Hematopoietic multipotent progenitor cell treated with erythropoietin and hydrocortisone succinate and interleukin-3 and kit ligand, for 4 days (in vitro differentiated cells): ENCODE data around the gene MSH3.
"Not testable (repeated sequence)": the region's sequence is repeated elsewhere in the genome, so short reads cannot be mapped to it uniquely, and the experiment has no call there.

ENCODE experiments used
- DNase-seq: peaks from one replicate; pipeline ENCODE4 v3.0.0-alpha.2; 2015

MSH3 gene

DNA sequence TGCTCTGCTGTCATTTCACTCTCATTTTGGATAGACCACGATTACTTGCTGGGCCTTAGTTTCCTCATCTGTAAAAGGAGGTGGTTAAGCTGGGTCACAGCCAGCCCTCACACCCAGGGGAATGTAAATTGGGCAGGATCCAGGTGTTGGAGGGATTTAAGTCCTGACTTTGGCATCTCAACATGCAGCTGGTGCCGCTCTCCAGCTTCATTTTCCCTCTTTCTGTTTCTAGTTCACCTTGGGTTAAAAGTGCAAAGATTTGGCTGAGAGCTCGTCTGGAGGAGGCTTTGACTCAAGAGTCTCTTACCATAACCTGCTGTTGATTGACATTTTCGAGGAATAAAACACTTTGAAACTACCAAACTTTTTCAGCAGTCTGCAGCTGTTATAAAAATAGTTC lies 144.6 kb downstream of the MSH3 start:
- DNase-seq = no peak

DNA sequence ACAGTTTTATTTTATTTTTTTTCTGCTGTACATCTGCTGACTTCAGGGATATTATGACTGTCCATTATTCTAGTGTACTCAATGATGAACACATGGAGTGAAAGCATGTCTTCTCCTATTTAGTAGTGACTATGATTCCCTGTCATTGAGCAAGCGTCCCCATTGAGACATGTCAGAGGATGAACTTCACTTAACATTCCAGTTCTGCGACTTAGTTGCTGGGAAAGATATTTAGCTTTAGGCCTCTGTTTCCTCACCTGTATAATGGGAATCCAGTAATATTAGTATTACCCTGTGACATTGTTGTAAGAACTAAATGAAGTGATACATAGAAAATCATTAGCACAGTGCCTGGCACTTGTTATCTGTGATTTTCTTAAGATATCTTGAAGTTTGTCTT lies 145.1 kb downstream of the MSH3 start:
- DNase-seq = no peak

DNA sequence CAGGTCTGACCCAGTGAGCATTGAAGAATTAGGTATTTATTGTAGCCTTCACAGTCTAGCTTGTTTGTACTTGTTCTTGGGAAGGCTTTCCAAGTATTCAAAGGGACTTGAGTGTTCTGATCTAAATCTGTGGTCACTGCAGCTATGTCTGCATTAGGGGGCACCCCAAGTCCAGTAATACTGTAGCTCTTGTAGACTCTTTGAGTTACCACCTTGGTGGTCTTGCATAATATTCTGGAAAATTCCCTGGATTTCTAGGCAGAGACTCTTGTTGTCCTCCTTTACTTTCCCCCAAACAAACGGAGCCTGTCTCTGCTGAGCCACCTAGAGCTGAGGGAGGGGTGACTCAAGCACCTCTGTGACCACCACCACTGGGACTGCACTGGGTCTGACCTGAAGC lies 149.9 kb downstream of the MSH3 start:
- DNase-seq = no peak

DNA sequence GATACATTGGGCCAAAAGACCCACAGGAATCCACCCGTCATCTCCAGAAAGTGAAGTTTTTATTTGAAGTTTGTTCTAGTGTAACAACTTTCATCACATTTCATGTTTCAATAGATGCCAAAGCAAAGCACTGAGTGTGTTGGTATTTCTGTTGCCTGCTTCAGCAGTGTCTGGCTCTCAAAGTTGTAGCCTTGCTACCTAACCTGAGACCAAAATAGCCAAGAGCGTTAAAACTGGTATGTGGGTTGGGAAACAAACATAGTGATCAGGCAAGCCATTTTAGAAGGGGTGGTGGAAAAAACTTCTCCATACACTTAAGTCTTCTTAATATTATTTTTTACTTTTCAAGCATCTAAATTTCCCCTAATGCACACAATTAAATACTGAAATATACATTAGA lies 150.6 kb downstream of the MSH3 start:
- no peak for DNase-seq

DNA sequence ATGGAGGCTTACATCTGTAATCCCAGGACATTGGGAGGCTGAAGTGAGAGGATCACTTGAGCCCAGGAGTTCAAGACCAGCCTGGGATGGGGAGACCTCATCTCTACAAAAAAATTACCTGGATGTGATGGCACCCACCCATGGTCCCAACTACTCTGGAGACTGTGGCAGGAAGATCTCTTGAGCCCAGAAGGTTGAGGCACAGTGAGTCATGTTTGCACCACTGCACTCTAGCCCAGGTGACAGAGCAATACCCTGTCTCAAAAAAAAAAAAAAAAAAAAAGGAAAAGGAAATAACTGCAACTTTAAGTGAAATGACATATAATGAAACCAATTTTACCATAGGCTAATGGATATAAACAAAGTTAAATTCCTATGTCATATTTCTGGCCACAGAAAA lies 152.5 kb downstream of the MSH3 start:
- DNase-seq = no peak

DNA sequence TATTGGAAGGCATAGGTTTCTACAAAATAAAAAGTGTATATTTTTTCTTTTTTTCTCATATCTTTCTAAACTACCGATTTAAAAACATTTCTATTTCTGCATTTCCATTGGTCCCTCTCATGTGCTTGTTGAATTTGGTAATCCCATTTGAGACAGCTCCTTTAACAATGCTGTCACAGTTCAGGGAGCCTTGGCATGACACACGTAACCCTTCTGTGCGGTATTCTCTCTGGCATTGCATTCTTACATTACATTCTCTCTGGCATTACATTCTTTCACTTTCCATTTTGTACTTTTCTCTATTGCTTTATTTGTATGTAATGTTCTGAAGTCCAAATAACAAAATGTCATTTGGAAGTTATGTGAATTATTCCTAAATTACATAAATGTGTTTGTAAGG lies 155.0 kb downstream of the MSH3 start:
- DNase-seq = no peak

DNA sequence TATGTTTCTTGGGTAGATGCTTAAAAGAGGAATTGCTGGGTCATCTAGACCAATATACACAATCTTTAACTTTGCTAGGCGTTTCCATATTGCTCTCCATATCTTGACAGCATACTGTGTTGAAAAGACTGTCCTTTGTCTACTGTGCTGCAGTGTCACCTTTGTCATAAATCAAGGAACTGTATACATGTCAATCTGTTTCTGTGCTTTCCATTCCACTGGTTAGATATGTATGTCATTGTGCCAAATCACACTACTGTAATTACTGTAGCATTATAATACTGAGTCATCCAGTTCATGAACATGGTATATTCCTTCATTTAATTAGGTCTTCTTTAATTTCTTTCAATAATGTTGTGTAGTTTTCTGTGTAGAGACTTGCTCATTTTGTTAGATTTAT lies 156.0 kb downstream of the MSH3 start:
- no peak for DNase-seq

DNA sequence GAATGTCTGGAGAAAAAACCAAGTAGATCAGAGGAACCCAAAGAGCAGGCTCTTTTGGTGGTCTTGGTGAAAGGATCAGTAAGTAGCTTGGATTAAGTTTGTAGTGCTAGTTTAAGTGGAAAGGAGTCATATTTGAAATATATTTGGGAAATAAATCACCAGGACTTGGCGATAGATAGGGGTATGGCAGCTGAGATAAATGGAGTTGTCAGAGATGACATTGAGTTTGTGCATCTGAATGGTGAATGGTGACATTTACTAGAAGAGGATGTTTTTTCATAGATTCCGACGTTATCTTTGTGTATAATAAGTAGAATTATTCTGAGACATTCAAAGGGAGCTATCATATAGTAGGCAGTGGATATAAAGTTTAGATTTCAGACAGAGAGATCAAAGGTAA lies 162.1 kb downstream of the MSH3 start:
- DNase-seq = no peak

DNA sequence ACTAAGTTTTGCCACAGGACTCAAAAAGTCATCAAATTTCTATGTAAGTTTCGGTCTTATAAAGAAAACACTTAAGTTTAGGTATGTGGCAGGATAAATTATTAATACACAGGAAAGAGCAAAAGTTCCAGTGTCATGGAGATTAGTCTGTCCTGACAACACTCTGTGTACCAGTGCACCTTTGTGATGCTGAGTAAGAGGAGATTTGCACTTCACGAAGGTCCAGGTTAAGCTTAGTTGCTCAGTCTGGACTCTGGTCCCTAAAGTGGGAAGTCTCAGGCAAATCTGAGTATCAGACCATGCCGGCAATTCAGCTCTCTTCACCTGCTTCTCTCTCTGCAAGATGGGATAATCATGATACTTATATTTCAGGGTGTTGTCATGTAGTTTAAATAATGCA lies 166.2 kb downstream of the MSH3 start:
- no peak for DNase-seq

DNA sequence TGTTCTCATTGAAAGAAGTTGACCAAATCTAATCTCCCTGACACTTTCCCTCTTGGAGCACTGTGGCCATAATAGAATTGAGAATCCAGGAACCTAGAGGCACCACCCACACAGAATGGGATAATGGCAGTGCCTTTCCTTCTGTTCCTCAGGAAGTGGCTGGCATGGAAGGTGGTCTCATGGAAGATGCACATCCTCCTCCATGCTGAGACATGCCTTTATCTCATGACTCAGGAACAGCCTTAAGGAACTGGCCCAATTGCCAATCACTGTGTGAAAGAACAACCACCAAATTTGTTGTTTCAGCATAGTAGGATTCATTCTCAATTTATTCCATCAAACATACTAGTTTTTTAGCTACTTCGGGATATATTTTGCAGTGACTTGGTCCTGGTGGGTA lies 168.2 kb downstream of the MSH3 start:
- DNase-seq = no peak

DNA sequence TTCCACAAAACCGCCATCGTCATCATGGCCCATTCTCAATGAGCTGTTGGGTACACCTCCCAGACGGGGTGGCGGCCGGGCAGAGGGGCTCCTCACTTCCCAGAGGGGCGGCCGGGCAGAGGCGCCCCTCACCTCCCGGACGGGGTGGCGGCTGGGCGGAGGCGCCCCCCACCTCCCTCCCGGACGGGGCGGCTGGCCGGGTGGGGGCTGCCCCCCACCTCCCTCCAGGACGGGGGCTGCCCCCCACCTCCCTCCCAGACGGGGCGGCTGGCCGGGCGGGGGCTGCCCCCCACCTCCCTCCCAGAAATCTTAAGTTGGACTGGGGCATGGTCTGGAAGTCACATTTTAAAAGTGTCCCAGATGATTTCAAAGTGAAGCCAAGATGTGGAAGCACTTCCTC lies 169.7 kb downstream of the MSH3 start:
- DNase-seq = not testable (repeated sequence)

DNA sequence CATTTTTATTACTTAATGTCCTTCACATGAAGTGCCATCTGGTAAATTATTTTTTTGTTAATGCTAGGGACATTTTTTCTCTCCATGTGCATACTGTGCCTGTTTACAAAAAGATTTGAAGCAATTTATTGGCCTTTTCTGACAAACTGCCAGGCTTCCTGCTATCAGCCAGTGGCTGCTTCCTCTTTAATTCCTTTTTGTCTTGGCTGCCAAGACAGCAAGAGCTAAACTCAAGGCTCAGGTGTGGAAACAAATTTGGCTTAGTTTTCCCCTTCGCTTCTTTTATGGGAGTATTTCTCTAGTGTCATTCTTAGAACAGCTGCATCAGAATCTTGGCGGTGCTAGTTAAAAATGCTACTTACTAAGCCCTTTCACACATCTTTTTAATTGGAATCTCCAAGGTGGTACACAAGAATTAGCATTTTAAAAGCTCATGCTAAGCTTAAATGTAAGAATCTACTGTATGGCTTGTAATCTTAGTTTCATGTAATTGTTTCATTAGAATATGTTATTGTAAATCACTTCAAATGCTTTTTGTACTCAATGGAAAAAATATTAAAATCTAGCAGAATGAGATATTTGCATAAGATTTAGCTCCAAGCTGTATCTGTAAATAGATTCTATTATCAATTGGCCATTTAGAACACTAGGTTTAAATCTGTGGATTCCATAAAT lies 171.5 kb downstream of the MSH3 start:
- DNase-seq = peak; percentile 57

DNA sequence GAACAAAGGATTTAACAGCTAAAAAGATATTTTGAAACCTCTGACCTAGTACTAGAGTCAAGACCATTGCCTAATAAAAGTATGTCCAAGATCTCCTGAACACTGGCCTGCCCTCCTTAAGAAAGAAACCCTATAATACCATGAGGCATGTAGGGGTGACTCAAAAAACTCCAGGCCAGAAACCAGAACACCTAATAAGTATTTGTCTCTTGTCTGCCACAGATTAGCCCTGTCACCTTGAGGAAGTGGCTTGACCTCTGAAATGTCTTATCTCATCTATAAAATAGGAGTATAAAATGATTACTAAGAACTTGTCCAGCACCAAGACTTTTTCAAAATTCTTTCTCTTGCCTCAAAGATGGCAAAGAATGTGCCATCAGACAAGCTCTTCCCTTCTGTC lies 180.3 kb downstream of the MSH3 start:
- DNase-seq = peak; percentile 10

DNA sequence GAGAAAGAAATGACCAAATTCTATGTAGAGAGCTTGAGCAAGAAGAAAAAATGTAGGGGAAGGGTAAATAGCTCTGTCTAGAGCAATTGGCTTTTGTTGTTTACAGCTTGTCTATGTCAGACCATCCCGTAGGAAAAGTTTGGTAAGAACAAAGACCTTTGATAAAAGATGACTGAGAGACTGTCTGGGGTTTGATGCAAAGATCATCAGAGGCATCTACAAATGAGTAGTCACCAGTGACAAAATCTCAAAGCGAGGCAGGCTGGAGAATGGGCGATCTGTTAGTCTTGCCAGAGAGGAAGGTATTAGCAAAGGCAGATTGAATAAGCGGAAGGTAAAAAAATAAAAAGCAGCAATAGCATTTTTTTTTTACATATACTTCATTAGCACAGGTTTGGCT lies 180.7 kb downstream of the MSH3 start:
- DNase-seq = no peak

DNA sequence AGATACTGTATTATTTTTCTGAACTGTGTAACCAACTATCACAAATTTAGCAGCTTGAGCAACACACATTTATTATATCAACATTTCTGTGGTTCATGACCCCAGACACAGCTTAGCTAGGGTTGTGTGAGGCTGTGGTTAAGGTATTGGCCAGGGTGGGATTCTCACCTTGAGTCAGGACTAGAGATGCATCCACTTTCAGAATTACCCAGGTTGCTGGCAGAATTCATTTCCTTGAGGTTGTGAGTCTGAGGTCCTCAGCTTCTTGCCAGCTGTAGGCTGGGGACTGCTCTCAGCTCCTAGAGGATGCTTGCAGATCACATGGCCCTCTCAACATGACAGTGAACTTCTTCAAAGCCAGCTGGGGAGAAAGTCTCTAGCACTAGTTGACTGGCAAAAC lies 183.2 kb downstream of the MSH3 start:
- DNase-seq = no peak

DNA sequence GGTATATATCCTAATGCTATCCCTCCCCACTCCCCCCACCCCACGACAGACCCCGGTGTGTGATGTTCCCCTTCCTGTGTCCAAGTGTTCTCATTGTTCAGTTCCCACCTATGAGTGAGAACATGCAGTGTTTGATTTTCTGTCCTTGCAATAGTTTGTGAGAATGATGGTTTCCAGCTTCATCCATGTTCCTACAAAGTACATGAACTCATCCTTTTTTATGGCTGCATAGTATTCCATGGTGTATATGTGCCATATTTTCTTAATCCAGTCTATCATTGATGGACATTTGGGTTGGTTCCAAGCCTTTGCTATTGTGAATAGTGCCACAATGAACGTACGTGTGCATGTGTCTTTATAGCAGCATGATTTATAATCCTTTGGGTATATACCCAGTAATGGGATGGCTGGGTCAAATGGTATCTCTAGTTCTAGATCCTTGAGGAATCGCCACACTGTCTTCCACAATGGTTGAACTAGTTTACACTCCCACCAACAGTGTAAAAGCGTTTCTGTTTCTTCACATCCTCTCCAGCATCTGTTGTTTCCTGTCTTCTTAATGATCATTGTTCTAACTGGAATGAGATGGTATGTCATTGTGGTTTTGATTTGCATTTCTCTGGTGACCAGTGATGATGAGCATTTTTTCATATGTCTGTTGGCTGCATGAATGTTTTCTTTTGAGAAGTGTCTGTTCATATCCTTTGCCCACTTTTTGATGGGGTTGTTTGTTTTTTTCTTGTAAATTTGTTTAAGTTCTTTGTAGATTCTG lies 186.8 kb downstream of the MSH3 start:
- not testable (repeated sequence) for DNase-seq

DNA sequence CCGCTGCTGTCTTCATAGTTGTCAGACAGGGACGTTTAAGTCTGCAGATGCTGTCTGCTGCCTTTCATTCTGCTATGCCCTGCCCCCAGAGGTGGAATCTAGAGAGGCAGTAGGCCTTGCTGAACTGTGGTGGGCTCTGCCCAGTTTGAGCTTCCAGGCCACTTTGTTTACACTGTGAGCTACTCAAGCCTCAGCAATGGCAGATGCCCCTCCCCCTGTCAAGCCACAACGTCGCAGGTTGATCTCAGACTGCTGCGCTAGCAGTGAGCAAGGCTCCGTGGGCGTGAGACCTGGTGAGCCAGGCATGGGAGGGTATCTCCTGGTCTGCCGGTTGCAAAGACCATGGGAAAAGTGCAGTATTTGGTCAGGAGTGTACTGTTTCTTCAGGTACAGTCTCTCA lies 192.0 kb downstream of the MSH3 start:
- not testable (repeated sequence) for DNase-seq

DNA sequence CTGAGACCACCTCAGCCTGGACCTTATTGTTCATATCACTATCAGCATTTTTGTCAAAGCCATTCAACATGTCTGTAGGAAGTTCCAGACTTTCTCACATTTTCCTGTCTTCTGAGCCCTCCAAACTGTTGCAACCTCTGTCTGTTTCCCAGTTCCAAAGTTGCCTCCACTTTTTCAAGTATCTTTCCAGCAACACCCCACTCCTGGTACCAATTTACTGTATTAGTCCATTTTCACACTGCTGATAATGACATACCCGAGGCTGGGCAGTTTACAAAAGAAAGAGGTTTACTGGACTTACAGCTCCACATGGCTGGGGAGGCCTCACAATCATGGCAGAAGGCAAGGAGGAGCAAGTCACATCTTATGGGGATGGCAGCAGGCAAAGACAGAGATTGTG lies 195.7 kb downstream of the MSH3 start:
- DNase-seq = not testable (repeated sequence)

DNA sequence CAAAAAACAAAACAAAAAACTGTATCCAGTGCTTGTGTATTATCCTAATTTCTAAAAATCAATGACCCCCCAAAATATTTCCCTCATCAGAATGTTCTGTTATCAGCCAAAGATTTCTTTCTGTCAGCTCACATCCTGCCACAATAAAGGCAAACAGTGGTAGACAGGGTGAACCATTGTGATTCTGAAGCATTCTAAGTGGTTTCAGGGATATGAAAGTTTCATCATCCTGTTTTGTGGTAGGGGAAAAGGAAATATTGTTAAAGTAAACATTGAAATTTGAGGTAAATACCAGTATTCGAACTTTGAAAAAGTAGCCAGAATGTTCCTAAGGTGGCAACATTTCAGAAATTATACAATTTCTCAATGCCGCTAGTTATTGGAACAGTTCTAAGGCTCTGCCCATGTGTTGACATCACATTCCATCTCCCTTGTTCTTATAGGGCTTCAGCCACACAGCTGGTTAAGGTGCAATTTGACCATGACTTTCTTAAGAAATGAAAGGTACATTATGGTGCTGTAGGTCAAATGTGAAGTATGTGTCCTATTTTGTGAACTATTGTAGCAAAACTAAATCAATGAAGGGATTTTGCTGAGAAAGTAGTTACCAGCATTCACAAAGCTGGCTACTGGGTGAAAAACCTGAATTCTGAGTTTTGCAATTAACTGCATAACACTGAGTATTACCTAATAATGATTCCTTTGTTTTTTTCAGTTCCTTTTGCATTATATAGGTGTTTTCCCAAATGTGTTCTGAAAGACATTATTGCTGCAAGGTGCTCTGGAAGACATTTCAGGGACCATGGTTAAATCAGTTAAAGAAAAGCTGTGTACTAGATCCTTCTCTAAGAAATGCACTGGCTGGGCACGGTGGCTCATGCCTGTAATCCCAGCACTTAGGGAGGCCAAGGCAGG lies 198.1 kb downstream of the MSH3 start:
- DNase-seq = no peak

DNA sequence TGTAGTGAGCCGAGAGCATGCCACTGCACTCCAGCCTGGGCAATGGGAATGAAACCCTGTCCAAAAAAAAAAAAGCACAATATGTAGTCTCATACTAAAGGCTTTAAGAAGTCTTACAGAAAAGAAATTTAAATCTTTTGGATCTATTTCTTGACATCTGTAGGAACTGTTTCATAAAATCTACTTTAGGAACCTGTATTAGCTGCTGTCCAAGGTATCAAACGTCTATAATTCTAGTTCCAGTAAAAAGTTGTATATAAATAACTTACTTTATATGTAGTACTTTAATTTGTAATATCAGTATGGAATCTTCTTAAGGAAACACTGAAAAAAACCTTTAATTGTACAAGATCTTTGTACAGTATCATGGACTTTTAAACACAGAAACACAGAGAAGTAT lies 199.0 kb downstream of the MSH3 start:
- DNase-seq = peak; percentile 10

DNA sequence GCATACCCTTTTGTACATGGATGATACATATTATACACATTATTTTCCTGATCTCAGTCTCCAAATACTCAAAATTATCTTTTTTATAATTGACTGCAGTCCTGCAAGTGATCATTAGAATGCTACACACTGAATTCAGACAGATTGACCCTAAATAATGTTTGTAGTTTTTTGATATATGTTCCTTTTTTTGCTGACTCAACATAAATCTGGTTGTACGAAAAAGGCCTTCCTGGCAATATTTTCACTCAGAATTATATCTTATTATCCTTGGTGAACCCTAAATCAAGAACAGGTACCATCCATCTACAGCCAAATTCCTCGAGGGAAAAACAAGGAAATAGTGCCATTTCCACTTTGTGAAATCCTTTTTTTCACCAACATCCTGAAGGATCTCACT lies 200.1 kb downstream of the MSH3 start:
- no peak for DNase-seq

DNA sequence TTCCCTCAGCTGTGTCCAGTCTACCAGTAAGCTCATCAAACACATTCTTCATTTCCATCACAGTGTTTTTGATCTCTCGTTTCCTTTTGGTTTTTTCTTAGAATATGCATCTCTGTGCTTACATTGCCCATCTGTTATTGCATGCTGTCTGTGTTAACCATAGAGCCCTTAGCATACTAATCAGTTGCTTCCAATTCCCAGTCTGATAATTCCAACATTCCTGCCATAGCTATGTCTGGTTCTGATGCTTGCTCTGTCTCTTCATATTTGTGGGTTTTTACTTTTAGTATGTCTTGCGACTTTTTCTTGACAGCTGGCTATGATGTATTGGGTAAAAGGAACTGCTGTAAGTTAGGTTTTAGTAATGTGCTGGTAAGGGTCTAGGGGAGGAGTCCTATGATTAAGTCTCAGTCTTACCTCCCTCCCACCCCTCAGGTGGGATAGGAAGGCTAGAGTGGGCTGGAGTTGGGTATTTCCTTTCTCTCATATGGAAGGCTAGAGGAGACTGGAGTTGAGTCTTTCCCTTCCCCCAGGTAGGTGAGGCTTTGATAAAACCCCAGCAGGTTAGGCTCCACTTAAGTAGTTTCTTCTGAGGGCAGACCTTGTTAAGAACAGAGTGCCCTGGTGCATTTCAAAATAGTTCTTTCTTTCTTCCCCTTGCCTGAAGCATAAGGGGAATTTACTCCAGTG lies 206.6 kb downstream of the MSH3 start:
- DNase-seq = no peak

DNA sequence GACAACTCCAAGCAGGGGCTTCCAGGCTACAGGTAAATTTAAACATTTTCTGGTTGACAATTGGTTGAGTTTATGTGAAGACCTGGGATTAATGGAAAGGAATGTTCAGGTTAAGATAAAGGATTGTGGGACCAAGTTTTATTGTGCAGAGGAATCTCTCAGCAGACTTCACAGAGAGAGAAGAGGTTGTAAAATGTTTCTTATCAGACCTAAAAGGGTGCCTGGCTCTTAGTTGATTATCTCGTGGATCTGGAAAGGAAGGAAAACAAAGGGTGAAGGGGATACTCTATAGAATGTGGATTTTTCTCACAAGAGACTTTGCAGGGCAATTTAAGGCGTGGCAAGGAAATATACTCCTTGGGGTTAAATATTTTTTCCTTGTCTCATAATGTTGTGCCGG lies 209.3 kb downstream of the MSH3 start:
- no peak for DNase-seq
